ENCODE measurements around the gene TOB2.

The TOB2 gene

GRCh38 chr22:41446639-41447434 lies at the start of gene TOB2:
TSS of gene TOB2 (minus strand) at chr22:41446801. CDS start at chr22:41437345, 9,456 bp downstream.
- Histone ChIP-seq H3K4me3 (ENCODE audit: severe bottlenecking) (peak within 1 kb of the TSS; percentile 69), H3K27me3 (ENCODE audit: insufficient read depth, poor library complexity, severe bottlenecking) (no peaks in the 10 kb centered on the region), H3K4me1 (ENCODE audit: insufficient read depth, poor library complexity, severe bottlenecking) (no peaks in the 10 kb centered on the region), H3K36me3 (ENCODE audit: low read depth) (peaks cover 13% of the 10 kb centered on the region), H3K9me3 (ENCODE audit: severe bottlenecking) (no peaks in the 10 kb centered on the region), H3K27ac (ENCODE audit: poor library complexity, severe bottlenecking) (peak within 1 kb of the TSS; percentile 90)
- no peak for TF ChIP-seq CTCF (IDR thresholded peaks at IDR 0.05; ENCODE audit: poor library complexity, severe bottlenecking)
- peak; percentile 93 for DNase-seq (ENCODE audit: low spot score)
- peak; percentile 31 for ATAC-seq (ENCODE audit: low read depth)

- DNase-seq (ENCODE audit: low spot score) (no peak), ATAC-seq (ENCODE audit: low read depth) (no peak)
- Histone ChIP-seq H3K4me3 (ENCODE audit: severe bottlenecking) (no peak overlapping the region), H3K9me3 (ENCODE audit: severe bottlenecking) (no peaks in the 10 kb centered on the region), H3K4me1 (ENCODE audit: insufficient read depth, poor library complexity, severe bottlenecking) (no peaks in the 10 kb centered on the region), H3K27me3 (ENCODE audit: insufficient read depth, poor library complexity, severe bottlenecking) (no peaks in the 10 kb centered on the region), H3K27ac (ENCODE audit: poor library complexity, severe bottlenecking) (no peak overlapping the region), H3K36me3 (ENCODE audit: low read depth) (no peaks in the 10 kb centered on the region)
- no peak for TF ChIP-seq CTCF (IDR thresholded peaks at IDR 0.05; ENCODE audit: poor library complexity, severe bottlenecking)
Observed at GRCh38 chr22:41491374-41492100, 44.9 kb upstream of the TOB2 start.

GRCh38 chr22:41488596-41489385 lies 42.2 kb upstream of the TOB2 start:
- Histone ChIP-seq H3K27ac (ENCODE audit: poor library complexity, severe bottlenecking) (no peak overlapping the region), H3K4me1 (ENCODE audit: insufficient read depth, poor library complexity, severe bottlenecking) (no peaks in the 10 kb centered on the region), H3K36me3 (ENCODE audit: low read depth) (no peaks in the 10 kb centered on the region), H3K27me3 (ENCODE audit: insufficient read depth, poor library complexity, severe bottlenecking) (no peaks in the 10 kb centered on the region), H3K4me3 (ENCODE audit: severe bottlenecking) (no peak overlapping the region), H3K9me3 (ENCODE audit: severe bottlenecking) (no peaks in the 10 kb centered on the region)
- DNase-seq (ENCODE audit: low spot score) (no peak), ATAC-seq (ENCODE audit: low read depth) (no peak)
- no peak for TF ChIP-seq CTCF (IDR thresholded peaks at IDR 0.05; ENCODE audit: poor library complexity, severe bottlenecking)

- Histone ChIP-seq H3K4me3 (ENCODE audit: severe bottlenecking) (no peak overlapping the region), H3K4me1 (ENCODE audit: insufficient read depth, poor library complexity, severe bottlenecking) (no peaks in the 10 kb centered on the region), H3K27me3 (ENCODE audit: insufficient read depth, poor library complexity, severe bottlenecking) (no peaks in the 10 kb centered on the region), H3K36me3 (ENCODE audit: low read depth) (no peaks in the 10 kb centered on the region), H3K9me3 (ENCODE audit: severe bottlenecking) (no peaks in the 10 kb centered on the region), H3K27ac (ENCODE audit: poor library complexity, severe bottlenecking) (no peak overlapping the region)
- ATAC-seq (ENCODE audit: low read depth) (no peak), DNase-seq (ENCODE audit: low spot score) (no peak)
- no peak for TF ChIP-seq CTCF (IDR thresholded peaks at IDR 0.05; ENCODE audit: poor library complexity, severe bottlenecking)
Observed at GRCh38 chr22:41488076-41488475, 41.5 kb upstream of the TOB2 start.
